ENCODE data around the gene GNAS. TPM values are rescaled to one million over a fixed set of nuclear protein-coding genes. Genes with fewer than 3 reads are reported as not detected.

The GNAS gene
- total RNA-seq, 2 donors from 2014 or later: 1,246 to 1,267 TPM

- peaks cover 58% of the 10 kb centered on the region for H3K27me3 Mint-ChIP-seq (ENCODE audit: insufficient read depth)
Observed at GRCh38 chr20:58843128-58843556, 9.4 kb upstream of the GNAS start.

GRCh38 chr20:58845706-58846105 lies 6.8 kb upstream of the GNAS start:
- H3K9me3 Mint-ChIP-seq: no peaks in the 10 kb centered on the region
- peaks cover 40% of the 10 kb centered on the region for H3K27me3 ChIP-seq (ENCODE audit: control insufficient read depth, insufficient read depth, low read length, poor library complexity, severe bottlenecking)
- H3K4me1 ChIP-seq (ENCODE audit: control insufficient read depth, insufficient read depth, low read length): no peaks in the 10 kb centered on the region
- no peak overlapping the region for H3K4me3 Mint-ChIP-seq
- peaks cover 47% of the 10 kb centered on the region for H3K27me3 Mint-ChIP-seq (ENCODE audit: insufficient read depth)
- no peak overlapping the region for H3K27ac ChIP-seq (ENCODE audit: low read depth, low read length)
- no peaks in the 10 kb centered on the region for H3K9me3 ChIP-seq (ENCODE audit: control insufficient read depth, low read length)
- H3K36me3 Mint-ChIP-seq (ENCODE audit: low read depth): peaks cover 28% of the 10 kb centered on the region
- no peak for TF ChIP-seq CTCF (conservative IDR thresholded peaks at IDR 0.05)
- DNase-seq: no peak
- peaks cover 36% of the 10 kb centered on the region for H3K36me3 ChIP-seq (ENCODE audit: control insufficient read depth, insufficient read depth, low read length)
- no peak overlapping the region for H3K27ac Mint-ChIP-seq
- H3K4me1 Mint-ChIP-seq: peaks cover 50% of the 10 kb centered on the region
- H3K4me3 ChIP-seq (ENCODE audit: low read length): no peak overlapping the region
- 60 to 75% methylated on average over 2 to 3 of the region's 3 CpGs for WGBS, 2 experiments (ENCODE audit: insufficient coverage in 1 of 2, insufficient read length in 1 of 2)
- no peak overlapping the region for H3K9ac ChIP-seq (ENCODE audit: extremely low read depth, low read length, poor library complexity, severe bottlenecking)

More at GRCh38 chr20:58843128-58843556, 9.4 kb upstream of the GNAS start:
- DNase-seq: peak; percentile 75
- H3K9ac ChIP-seq (ENCODE audit: extremely low read depth, low read length, poor library complexity, severe bottlenecking): no peak overlapping the region
- WGBS, 2 experiments (ENCODE audit: insufficient coverage in 1 of 2, insufficient read length in 1 of 2): 29 to 33% methylated on average over 1 to 6 of the region's 6 CpGs
- Mint-ChIP-seq H3K36me3 (ENCODE audit: low read depth) (peaks cover 30% of the 10 kb centered on the region), H3K4me1 (peaks cover 40% of the 10 kb centered on the region), H3K9me3 (no peaks in the 10 kb centered on the region), H3K4me3 (peak overlapping the region; percentile 56), H3K27ac (no peak overlapping the region)
- peaks cover 61% of the 10 kb centered on the region for H3K27me3 ChIP-seq (ENCODE audit: control insufficient read depth, insufficient read depth, low read length, poor library complexity, severe bottlenecking)
- H3K4me3 ChIP-seq (ENCODE audit: low read length): no peak overlapping the region
- no peak overlapping the region for H3K27ac ChIP-seq (ENCODE audit: low read depth, low read length)
- no peaks in the 10 kb centered on the region for H3K9me3 ChIP-seq (ENCODE audit: control insufficient read depth, low read length)
- no peak for TF ChIP-seq CTCF (conservative IDR thresholded peaks at IDR 0.05)
- H3K36me3 ChIP-seq (ENCODE audit: control insufficient read depth, insufficient read depth, low read length): peaks cover 27% of the 10 kb centered on the region
- H3K4me1 ChIP-seq (ENCODE audit: control insufficient read depth, insufficient read depth, low read length): no peaks in the 10 kb centered on the region

GRCh38 chr20:58847463-58847862 lies 5.1 kb upstream of the GNAS start:
- WGBS, 2 experiments (ENCODE audit: insufficient coverage in 1 of 2, insufficient read length in 1 of 2): 75 to 100% methylated on average over 1 to 2 of the region's 2 CpGs
- peaks cover 47% of the 10 kb centered on the region for H3K27me3 Mint-ChIP-seq (ENCODE audit: insufficient read depth)
- peaks cover 39% of the 10 kb centered on the region for H3K27me3 ChIP-seq (ENCODE audit: control insufficient read depth, insufficient read depth, low read length, poor library complexity, severe bottlenecking)
- no peak for TF ChIP-seq CTCF (conservative IDR thresholded peaks at IDR 0.05)
- no peak overlapping the region for H3K4me3 Mint-ChIP-seq
- no peak overlapping the region for H3K9ac ChIP-seq (ENCODE audit: extremely low read depth, low read length, poor library complexity, severe bottlenecking)
- H3K9me3 Mint-ChIP-seq: peaks cover 2% of the 10 kb centered on the region
- H3K27ac Mint-ChIP-seq: no peak overlapping the region
- H3K36me3 ChIP-seq (ENCODE audit: control insufficient read depth, insufficient read depth, low read length): peaks cover 31% of the 10 kb centered on the region
- peak overlapping the region; percentile 93 for H3K4me3 ChIP-seq (ENCODE audit: low read length)
- peaks cover 12% of the 10 kb centered on the region for H3K36me3 Mint-ChIP-seq (ENCODE audit: low read depth)
- peaks cover 47% of the 10 kb centered on the region for H3K4me1 Mint-ChIP-seq
- H3K4me1 ChIP-seq (ENCODE audit: control insufficient read depth, insufficient read depth, low read length): no peaks in the 10 kb centered on the region
- no peak overlapping the region for H3K27ac ChIP-seq (ENCODE audit: low read depth, low read length)
- no peaks in the 10 kb centered on the region for H3K9me3 ChIP-seq (ENCODE audit: control insufficient read depth, low read length)
- DNase-seq: no peak
